Prostate gland (tissue), 2 donors: ENCODE results near the gene CDH9.

Experiments used
- POLR2A ChIP-seq: fragments of 450-650 bp; IDR thresholded peaks from one replicate; pipeline ENCODE4 v1.6.1; 2016; ENCODE audit warnings: antibody characterized with exemption, mild to moderate bottlenecking
- POLR2AphosphoS5 ChIP-seq: sonication (generic); formaldehyde crosslinking; IDR thresholded peaks from one replicate; pipeline ENCODE4 v1.6.1; 2017; ENCODE audit warnings: antibody characterized with exemption
- TF ChIP-seq, protein P1 (sequence below), 4 experiments: fragments of 200-600 bp in 2 of 4; fragments of 450-650 bp in 2 of 4; sonication (generic) in 2 of 4; IDR thresholded peaks; 1 replicate in 3 of 4; 2 replicates in 1 of 4; pipeline ENCODE4 v1.5.1; 2016 to 2019; ENCODE audit warnings: antibody characterized with exemption in 4 of 4, mild to moderate bottlenecking in 2 of 4, moderate library complexity in 2 of 4

DNA sequence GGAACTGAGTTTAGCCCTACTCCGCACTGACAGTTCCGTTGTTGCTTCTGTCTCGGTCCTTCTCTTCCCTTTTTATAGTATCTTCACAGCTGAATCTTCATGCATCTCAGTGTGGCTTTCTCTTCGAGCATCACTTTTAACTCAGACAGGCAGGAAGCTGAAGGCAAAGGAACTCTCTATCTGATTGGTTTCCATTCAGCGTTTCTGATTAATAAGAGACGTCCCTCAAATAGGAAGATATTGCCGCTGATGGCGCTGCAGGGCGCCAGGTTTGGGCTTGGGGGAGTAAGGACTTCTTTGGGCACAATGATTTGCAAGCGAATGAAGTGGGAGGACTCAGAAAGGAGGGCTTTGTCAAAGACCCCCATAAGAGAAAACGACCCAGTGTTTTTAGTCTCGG lies at the start of gene CDH9:
- TF ChIP-seq, protein P1, sequence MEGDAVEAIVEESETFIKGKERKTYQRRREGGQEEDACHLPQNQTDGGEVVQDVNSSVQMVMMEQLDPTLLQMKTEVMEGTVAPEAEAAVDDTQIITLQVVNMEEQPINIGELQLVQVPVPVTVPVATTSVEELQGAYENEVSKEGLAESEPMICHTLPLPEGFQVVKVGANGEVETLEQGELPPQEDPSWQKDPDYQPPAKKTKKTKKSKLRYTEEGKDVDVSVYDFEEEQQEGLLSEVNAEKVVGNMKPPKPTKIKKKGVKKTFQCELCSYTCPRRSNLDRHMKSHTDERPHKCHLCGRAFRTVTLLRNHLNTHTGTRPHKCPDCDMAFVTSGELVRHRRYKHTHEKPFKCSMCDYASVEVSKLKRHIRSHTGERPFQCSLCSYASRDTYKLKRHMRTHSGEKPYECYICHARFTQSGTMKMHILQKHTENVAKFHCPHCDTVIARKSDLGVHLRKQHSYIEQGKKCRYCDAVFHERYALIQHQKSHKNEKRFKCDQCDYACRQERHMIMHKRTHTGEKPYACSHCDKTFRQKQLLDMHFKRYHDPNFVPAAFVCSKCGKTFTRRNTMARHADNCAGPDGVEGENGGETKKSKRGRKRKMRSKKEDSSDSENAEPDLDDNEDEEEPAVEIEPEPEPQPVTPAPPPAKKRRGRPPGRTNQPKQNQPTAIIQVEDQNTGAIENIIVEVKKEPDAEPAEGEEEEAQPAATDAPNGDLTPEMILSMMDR (IDR thresholded peaks at IDR 0.05) = no peak
- TF ChIP-seq POLR2A (no peak), POLR2AphosphoS5 (no peak)
